ENCODE measurements around the gene DGCR8. TPM values are rescaled to one million over a fixed set of nuclear protein-coding genes. Genes with fewer than 3 reads are reported as not detected.

The DGCR8 gene
- total RNA-seq, 2 donors from 2014 or later, result 8.3 to 12.1 TPM

DNA sequence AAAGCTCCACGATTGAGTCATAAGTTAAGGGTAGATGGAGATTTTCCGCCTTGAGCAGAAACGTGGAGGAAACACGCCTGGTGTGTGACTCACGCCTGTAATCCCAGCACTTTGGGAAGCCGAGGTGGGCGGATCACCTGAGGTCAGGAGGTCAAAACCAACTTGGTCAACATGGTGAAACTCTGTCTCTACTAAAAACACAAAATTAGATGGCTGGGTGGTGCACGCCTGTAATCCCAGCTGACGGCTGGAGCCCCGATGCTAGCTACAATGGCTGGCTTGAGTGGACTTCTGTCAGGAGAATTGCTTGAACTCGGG, 17.3 kb upstream of the DGCR8 start:
- Histone ChIP-seq H3K27ac (no peak overlapping the region), H3K36me3 (peaks cover 40% of the 10 kb centered on the region), H3K4me1 (peaks cover 0 to 7% of the 10 kb centered on the region in 2 donors), H3K9me3 (no peaks in the 10 kb centered on the region), H3K27me3 (no peaks in the 10 kb centered on the region), H3K4me3 (no peak overlapping the region)
- TF ChIP-seq, protein P1, sequence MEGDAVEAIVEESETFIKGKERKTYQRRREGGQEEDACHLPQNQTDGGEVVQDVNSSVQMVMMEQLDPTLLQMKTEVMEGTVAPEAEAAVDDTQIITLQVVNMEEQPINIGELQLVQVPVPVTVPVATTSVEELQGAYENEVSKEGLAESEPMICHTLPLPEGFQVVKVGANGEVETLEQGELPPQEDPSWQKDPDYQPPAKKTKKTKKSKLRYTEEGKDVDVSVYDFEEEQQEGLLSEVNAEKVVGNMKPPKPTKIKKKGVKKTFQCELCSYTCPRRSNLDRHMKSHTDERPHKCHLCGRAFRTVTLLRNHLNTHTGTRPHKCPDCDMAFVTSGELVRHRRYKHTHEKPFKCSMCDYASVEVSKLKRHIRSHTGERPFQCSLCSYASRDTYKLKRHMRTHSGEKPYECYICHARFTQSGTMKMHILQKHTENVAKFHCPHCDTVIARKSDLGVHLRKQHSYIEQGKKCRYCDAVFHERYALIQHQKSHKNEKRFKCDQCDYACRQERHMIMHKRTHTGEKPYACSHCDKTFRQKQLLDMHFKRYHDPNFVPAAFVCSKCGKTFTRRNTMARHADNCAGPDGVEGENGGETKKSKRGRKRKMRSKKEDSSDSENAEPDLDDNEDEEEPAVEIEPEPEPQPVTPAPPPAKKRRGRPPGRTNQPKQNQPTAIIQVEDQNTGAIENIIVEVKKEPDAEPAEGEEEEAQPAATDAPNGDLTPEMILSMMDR (IDR thresholded peaks at IDR 0.05), result no peak
- DNase-seq (ENCODE audit: low spot score), result no peak

DNA sequence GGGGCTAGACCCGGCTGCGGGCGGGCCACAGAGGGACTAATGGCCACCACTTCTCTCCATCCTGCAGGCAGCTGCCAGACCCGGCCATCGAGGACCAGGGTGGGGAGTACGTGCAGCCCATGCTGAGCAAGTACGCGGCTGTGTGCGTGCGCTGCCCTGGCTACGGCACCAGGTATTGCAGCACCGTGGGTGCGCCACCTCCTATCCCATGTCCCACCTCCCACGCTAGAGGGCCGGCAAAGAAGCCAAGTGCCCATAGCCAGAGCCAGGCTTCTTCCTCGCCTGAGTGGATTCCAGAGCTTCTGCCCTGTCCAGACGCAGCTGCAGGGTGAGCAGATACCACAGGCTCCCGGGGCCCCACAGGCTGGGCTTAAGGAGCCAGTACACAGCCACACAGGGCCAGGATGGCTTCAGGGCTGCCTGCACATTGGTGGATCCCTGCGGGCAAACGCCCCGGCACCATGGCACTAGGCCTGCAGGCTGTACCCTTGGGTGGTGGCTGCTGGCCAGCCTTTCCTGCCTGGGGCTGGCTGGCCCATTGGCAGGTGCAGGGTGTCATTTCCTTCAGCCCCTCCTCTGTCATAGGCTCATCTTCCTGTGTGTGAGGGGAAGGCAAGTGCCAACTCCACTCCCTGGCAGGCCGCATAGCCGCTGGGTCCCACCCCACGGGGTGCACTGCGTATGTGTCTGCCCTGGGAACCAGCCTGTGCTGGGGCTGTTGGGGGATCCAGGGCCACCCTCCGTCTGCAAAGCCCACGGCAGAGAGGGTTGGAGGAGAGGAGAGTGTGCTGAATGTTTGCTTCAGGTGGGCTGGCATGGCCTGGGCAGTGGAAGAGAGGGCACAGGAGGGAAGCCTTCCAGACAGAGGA, 16.5 kb upstream of the DGCR8 start:
- Histone ChIP-seq H3K27me3 (no peaks in the 10 kb centered on the region), H3K4me3 (no peak overlapping the region), H3K4me1 (peaks cover 0 to 7% of the 10 kb centered on the region in 2 donors), H3K27ac (no peak overlapping the region), H3K9me3 (no peaks in the 10 kb centered on the region), H3K36me3 (peaks cover 40% of the 10 kb centered on the region)
- DNase-seq (ENCODE audit: low spot score), result no peak
- TF ChIP-seq, protein P1 (IDR thresholded peaks at IDR 0.05), result no peak

DNA sequence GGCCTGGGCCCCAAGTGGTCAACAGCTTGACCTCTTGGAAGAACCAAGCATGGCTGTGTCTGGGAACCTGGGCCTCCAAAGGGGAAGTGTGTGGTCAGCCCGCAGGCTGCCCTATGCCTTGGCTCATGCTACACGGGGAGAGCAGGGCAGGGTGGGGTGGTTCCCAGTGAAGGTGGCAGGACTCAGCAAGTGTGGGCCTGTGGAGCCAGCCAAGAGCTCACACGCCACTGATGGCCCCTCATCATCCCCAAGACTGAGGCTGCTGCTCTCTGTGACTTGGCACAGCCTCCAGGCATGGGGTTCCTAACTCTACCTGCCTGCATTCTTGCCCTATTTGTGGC, 15.9 kb upstream of the DGCR8 start:
- H3K9me3 ChIP-seq, result no peaks in the 10 kb centered on the region
- peaks cover 40% of the 10 kb centered on the region for H3K36me3 ChIP-seq
- H3K27ac ChIP-seq, result no peak overlapping the region
- H3K27me3 ChIP-seq, result no peaks in the 10 kb centered on the region
- TF ChIP-seq, protein P1 (IDR thresholded peaks at IDR 0.05), result no peak
- no peak overlapping the region for H3K4me3 ChIP-seq
- no peak for DNase-seq (ENCODE audit: low spot score)
- peaks cover 0 to 7% of the 10 kb centered on the region in 2 donors for H3K4me1 ChIP-seq

DNA sequence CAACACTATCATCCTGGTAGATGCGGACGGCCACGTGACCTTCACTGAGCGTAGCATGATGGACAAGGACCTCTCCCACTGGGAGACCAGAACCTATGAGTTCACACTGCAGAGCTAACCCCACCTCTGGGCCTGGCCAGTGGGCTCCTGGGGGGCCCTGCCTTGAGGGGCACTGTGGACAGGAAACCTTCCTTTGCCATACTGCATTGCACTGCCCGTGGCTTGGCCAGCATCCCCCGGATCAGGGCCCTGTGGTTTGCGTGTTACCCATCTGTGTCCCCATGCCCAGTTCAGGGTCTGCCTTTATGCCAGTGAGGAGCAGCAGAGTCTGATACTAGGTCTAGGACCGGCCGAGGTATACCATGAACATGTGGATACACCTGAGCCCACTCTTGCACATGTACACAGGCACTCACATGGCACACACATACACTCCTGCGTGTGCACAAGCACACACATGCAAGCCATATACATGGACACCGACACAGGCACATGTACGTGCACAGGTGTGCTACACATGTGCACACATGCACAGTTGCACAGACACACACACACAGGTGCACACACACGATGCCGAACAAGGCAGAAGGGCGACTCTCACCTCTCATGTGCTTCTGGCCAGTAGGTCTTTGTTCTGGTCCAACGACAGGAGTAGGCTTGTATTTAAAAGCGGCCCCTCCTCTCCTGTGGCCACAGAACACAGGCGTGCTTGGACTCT, 15.3 kb upstream of the DGCR8 start:
- H3K36me3 ChIP-seq, result peaks cover 40% of the 10 kb centered on the region
- H3K9me3 ChIP-seq, result no peaks in the 10 kb centered on the region
- TF ChIP-seq, protein P1 (IDR thresholded peaks at IDR 0.05), result no peak
- no peaks in the 10 kb centered on the region for H3K27me3 ChIP-seq
- peaks cover 0 to 7% of the 10 kb centered on the region in 2 donors for H3K4me1 ChIP-seq
- H3K27ac ChIP-seq, result no peak overlapping the region
- DNase-seq (ENCODE audit: low spot score), result no peak
- no peak overlapping the region for H3K4me3 ChIP-seq

DNA sequence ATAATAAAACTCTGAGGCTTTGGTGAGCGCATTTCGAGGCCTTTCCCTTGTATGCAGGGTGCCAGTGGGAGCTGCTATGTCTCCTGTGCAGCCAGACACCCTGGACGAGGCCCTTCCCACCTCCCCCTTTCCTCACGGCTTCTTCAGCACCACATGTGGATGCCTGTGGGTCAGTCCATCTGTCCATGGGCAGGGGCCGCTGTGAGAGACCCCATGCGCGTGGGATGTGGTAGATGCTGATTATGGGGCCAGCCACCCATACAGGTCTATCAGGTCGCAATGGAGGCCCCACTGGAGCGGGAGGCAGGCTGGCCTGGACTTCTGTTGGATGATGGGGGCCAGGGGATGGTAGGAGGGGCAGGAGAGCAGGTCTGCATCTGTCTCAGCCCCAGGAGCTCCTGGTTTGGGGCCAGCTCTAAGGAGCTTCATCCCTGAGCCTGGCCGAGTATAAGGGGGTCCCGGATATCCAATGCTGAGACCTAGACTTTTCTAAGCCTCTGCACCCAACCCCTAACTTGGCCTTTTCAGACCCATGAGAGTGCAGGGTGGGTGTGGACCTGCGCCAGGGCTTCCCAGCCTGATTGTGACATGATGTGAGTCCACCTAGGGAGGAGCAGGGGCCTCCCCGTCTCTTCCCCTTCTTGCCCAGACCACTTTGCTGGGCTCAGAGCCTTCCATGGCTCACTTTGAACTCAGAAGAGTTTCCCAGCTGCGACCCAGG, 14.0 kb upstream of the DGCR8 start:
- Histone ChIP-seq H3K36me3 (peaks cover 40% of the 10 kb centered on the region), H3K9me3 (no peaks in the 10 kb centered on the region), H3K4me3 (no peak overlapping the region), H3K27me3 (no peaks in the 10 kb centered on the region), H3K27ac (no peak overlapping the region), H3K4me1 (peaks cover 0 to 7% of the 10 kb centered on the region in 2 donors)
- TF ChIP-seq, protein P1 (IDR thresholded peaks at IDR 0.05), result no peak
- DNase-seq (ENCODE audit: low spot score), result no peak

Measured in right atrium auricular region (tissue), 2 donors.